MCF 10A (cell line): ENCODE data around the gene ZNF3. TPM values are rescaled to one million over a fixed set of nuclear protein-coding genes. Genes with fewer than 3 reads are reported as not detected.

Source experiments
- BruUV-seq: library from RNA; stranded (reverse); fragments of 400-500 nt; replicated peaks from 2 replicates; lab custom pipeline; 2021; lab: Mats Ljungman, UMichigan
- CTCF ChIA-PET: fragments of 300-600 bp; sonication (Branson Sonifier 250); formaldehyde crosslinking; extraction: SDS; loops from one replicate; lab custom pipeline; 2021; ENCODE audit warnings: antibody characterized with exemption, inconsistent platforms; lab: Yijun Ruan, JAX
- POLR2A ChIA-PET: fragments of 300-600, 350-650 bp; sonication (Branson Sonifier 250); formaldehyde crosslinking; extraction: SDS; loops from one replicate; lab custom pipeline; 2020; ENCODE audit warnings: antibody characterized with exemption, inconsistent platforms; lab: Yijun Ruan, JAX
- DNase-seq: peaks from one replicate; pipeline ENCODE4 v3.0.0-alpha.2; 2018; ENCODE audit not compliant: unreplicated experiment
- H3K27ac Mint-ChIP-seq: one replicate; pipeline ENCODE4 v1.8.0; 2022; ENCODE audit warnings: mild to moderate bottlenecking, low read depth, mixed read lengths; ENCODE audit not compliant: unreplicated experiment
- H3K27me3 Mint-ChIP-seq: one replicate; pipeline ENCODE4 v1.8.0; 2022; ENCODE audit warnings: mixed read lengths; ENCODE audit not compliant: insufficient read depth, unreplicated experiment
- H3K36me3 Mint-ChIP-seq: one replicate; pipeline ENCODE4 v1.8.0; 2022; ENCODE audit warnings: mild to moderate bottlenecking, moderate library complexity, mixed read lengths; ENCODE audit not compliant: insufficient read depth, unreplicated experiment
- H3K4me1 Mint-ChIP-seq: one replicate; pipeline ENCODE4 v1.8.0; 2022; ENCODE audit warnings: mixed read lengths; ENCODE audit not compliant: insufficient read depth, unreplicated experiment
- H3K4me3 Mint-ChIP-seq: one replicate; pipeline ENCODE4 v1.8.0; 2022; ENCODE audit warnings: mild to moderate bottlenecking, moderate library complexity, mixed read lengths; ENCODE audit not compliant: unreplicated experiment
- H3K9me3 Mint-ChIP-seq: one replicate; pipeline ENCODE4 v1.8.0; 2022; ENCODE audit warnings: mixed read lengths; ENCODE audit not compliant: unreplicated experiment
- CTCF ChIP-seq: fragments of 200-600 bp; IDR thresholded peaks from one replicate; pipeline ENCODE4 v1.8.0; 2022; ENCODE audit warnings: antibody characterized with exemption, mild to moderate bottlenecking; ENCODE audit not compliant: unreplicated experiment
- intact Hi-C: fragments of 100-400 bp; cut with micrococcal nuclease; formaldehyde crosslinking; loops from 2 replicates; pipeline ENCODE4 v1.14.1; 2022
- total RNA-seq: library from RNA; stranded (reverse); gene quantifications from 2 replicates; pipeline ENCODE4 v1.2.3, GENCODE V29; 2022

The ZNF3 gene
- total RNA-seq, 1 experiment from 2014 or later: 23.7 TPM

- H3K4me3 Mint-ChIP-seq: no peak overlapping the region
- intact Hi-C loops: no loop called here
- no TSS peak for BruUV-seq
- peaks cover 6% of the 10 kb centered on the region for H3K9me3 Mint-ChIP-seq
- peaks cover 79% of the 10 kb centered on the region for H3K36me3 Mint-ChIP-seq
- H3K27ac Mint-ChIP-seq: no peak overlapping the region
- TF ChIP-seq CTCF: no peak
- DNase-seq: no peak
- CTCF ChIA-PET: no interaction called here
- peaks cover 6% of the 10 kb centered on the region for H3K4me1 Mint-ChIP-seq
- H3K27me3 Mint-ChIP-seq: no peaks in the 10 kb centered on the region
- POLR2A ChIA-PET: interaction anchor here (1.0 to 1.2 kb wide), 2 partner anchors 10 to 24 kb away, joined by 4 read pairs; partner anchors contain the start of genes AP4M1 and MCM7
Observed at GRCh38 chr7:100077205-100077604, 4.3 kb downstream of the ZNF3 start.

DNA sequence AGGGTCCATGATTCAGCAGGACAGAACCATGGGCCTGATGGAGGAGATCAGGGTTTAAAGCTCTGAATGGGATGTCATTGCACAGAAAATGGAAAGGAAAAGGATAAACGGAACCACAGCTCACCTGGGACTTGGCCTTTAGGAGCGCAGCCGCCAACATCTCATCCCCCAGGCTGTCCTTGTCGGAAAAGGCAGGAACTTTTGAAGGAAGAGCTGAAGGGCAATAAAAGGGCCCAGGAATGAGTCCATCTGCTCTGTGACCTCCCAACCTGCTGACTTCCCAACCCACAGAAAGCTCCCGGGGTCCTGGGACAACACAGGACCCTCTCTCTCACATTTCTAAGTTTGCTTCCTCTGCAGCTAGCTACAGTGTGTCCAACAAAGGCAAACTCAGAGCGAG, 6.1 kb downstream of the ZNF3 start:
- BruUV-seq: no TSS peak
- ChIA-PET CTCF (interaction anchor here (0.5 to 2.0 kb wide), 5 partner anchors 82 to 802 kb away, joined by 3 to 7 read pairs (median 4); no protein-coding TSS in a partner anchor), POLR2A (interaction anchor here (0.7 to 1.4 kb wide), 4 partner anchors 12 to 455 kb away, joined by 3 to 5 read pairs (median 4); partner anchors contain the start of genes ZKSCAN1 and ZSCAN21)
- no peak for TF ChIP-seq CTCF
- Mint-ChIP-seq H3K4me3 (no peak overlapping the region), H3K36me3 (peaks cover 97% of the 10 kb centered on the region), H3K4me1 (peaks cover 6% of the 10 kb centered on the region), H3K9me3 (peaks cover 16% of the 10 kb centered on the region), H3K27ac (no peak overlapping the region), H3K27me3 (no peaks in the 10 kb centered on the region)
- intact Hi-C loops: no loop called here
- DNase-seq: no peak

GRCh38 chr7:100074841-100075240, 6.7 kb downstream of the ZNF3 start:
- Mint-ChIP-seq H3K9me3 (peaks cover 16% of the 10 kb centered on the region), H3K27me3 (no peaks in the 10 kb centered on the region), H3K4me1 (peaks cover 6% of the 10 kb centered on the region), H3K36me3 (peaks cover 97% of the 10 kb centered on the region), H3K27ac (no peak overlapping the region), H3K4me3 (no peak overlapping the region)
- ChIA-PET CTCF (interaction anchor here (0.6 to 2.0 kb wide), 2 partner anchors 78 to 81 kb away, joined by 4 to 7 read pairs; no protein-coding TSS in a partner anchor), POLR2A (interaction anchor here (0.6 to 1.4 kb wide), 4 partner anchors 11 to 454 kb away, joined by 3 to 5 read pairs (median 4); partner anchors contain the start of gene ZSCAN21)
- DNase-seq: no peak
- no TSS peak for BruUV-seq
- no peak for TF ChIP-seq CTCF
- intact Hi-C loops: no loop called here

DNA sequence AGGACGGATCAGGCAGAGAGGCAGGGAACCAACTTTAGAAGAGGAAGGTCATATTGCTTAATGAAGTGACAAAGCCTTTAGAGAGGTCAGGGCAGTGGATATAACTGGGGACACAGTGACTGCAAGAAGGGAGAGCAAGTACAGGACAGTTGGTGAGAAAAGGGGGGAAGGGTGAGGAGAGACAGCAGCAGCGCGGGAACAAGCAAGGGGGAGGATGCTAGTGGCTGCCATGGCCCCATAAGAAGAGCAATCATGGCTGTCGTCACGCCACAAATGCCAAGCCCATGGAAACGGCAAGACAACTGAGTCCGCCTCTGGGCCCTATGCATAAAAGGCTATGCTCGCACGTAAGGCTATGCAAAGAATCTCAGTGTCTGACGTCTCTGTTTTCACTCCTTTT, 9.1 kb downstream of the ZNF3 start:
- H3K27me3 Mint-ChIP-seq: no peaks in the 10 kb centered on the region
- BruUV-seq: no TSS peak
- no peak for TF ChIP-seq CTCF
- CTCF ChIA-PET: interaction anchor here (1.6 to 1.9 kb wide), 2 partner anchors 78 to 82 kb away, joined by 5 to 6 read pairs; no protein-coding TSS in a partner anchor
- POLR2A ChIA-PET: interaction anchor here (1.0 to 1.3 kb wide), 2 partner anchors 15 to 57 kb away, joined by 3 read pairs; partner anchors contain the start of gene ZKSCAN1
- H3K9me3 Mint-ChIP-seq: peaks cover 16% of the 10 kb centered on the region
- H3K36me3 Mint-ChIP-seq: peaks cover 93% of the 10 kb centered on the region
- no peak overlapping the region for H3K27ac Mint-ChIP-seq
- H3K4me1 Mint-ChIP-seq: no peaks in the 10 kb centered on the region
- no peak for DNase-seq
- no peak overlapping the region for H3K4me3 Mint-ChIP-seq
- intact Hi-C loops: no loop called here
